GM12875 (cell line): Measurements from ENCODE around the gene CTSZ.

Experiments
- H3K4me3 ChIP-seq: one replicate; pipeline ENCODE4 v1.5.1; 2011; ENCODE audit warnings: low read depth, low read length, control low read depth
- TF ChIP-seq, protein P1 (sequence below): IDR thresholded peaks from 2 replicates; pipeline ENCODE4 v1.5.1; 2011; ENCODE audit warnings: low read depth, mild to moderate bottlenecking, control low read depth, inconsistent platforms, low read length, moderate library complexity, borderline replicate concordance; ENCODE audit not compliant: insufficient read depth

The CTSZ gene

DNA sequence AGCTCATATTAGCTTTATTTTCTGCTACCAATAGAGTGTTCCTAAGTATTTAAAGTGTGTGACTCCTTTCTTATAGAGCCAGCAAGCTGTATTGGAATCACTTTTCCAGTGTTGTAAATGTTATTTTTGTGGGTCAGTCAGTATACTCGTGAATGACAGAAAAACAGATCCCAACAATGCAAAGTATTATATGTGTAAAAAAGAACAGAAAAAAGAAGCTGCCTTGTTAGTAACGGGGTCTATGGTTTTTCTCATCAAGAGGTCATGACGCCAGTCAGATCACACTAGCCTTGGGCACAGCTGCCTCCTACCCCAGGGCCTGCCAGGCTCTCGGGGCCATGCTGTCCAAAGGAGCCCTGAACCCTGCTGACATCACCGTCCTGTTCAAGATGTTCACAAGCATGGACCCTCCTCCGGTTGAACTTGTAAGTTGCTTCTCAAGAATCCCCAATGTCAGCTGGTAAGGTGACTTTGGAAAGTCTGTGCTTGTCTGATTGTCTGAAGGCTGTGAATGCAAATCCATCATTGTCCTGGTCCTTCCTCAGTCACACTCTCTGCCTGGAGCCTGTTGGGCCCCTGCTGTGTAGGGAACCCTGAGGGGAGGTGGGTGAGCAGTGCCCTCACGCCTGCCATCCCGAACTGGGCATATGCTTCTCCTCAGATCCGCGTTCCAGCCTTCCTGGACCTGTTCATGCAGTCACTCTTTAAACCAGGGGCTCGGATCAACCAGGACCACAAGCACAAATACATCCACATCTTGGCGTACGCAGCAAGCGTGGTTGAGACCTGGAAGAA lies 16.2 kb downstream of the CTSZ start:
- TF ChIP-seq, protein P1, sequence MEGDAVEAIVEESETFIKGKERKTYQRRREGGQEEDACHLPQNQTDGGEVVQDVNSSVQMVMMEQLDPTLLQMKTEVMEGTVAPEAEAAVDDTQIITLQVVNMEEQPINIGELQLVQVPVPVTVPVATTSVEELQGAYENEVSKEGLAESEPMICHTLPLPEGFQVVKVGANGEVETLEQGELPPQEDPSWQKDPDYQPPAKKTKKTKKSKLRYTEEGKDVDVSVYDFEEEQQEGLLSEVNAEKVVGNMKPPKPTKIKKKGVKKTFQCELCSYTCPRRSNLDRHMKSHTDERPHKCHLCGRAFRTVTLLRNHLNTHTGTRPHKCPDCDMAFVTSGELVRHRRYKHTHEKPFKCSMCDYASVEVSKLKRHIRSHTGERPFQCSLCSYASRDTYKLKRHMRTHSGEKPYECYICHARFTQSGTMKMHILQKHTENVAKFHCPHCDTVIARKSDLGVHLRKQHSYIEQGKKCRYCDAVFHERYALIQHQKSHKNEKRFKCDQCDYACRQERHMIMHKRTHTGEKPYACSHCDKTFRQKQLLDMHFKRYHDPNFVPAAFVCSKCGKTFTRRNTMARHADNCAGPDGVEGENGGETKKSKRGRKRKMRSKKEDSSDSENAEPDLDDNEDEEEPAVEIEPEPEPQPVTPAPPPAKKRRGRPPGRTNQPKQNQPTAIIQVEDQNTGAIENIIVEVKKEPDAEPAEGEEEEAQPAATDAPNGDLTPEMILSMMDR, result no peak
- no peak overlapping the region for H3K4me3 ChIP-seq

DNA sequence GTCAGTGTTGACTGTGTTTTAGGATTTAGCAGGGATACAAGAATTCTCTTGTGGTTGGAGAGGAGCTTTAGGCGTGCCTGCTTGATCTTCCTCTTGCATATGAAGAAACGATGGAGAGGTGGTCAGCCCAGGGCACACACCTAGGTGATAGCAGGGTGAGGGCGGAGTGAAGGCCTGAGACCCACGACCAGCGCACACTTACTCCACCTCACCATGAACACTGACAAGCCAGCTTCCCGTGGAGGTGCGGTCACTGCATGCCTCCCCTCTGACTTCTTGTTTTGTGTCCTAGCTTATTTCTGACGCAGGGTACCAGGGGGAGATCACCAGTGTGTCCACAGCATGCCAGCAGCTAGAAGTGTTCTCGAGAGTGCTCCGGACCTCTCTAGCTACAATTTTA lies 17.9 kb downstream of the CTSZ start:
- no peak overlapping the region for H3K4me3 ChIP-seq
- TF ChIP-seq, protein P1, result no peak

DNA sequence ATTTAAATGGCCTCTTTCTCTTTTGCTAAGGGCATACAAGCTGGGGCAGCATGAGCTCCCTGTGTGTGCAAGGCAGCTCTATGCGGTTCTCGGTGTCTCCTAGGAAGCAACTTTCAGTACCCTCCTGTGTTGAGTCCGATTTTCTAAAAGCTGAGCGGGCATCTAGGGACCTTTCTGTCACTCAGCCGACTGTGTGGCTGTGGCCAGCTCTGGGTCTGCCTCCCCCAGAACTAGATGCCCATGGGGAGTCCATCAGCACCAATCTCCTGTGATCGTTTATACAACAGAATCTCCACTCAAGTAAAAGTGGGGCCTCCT lies 18.5 kb downstream of the CTSZ start:
- TF ChIP-seq, protein P1, result no peak
- H3K4me3 ChIP-seq, result no peak overlapping the region

DNA sequence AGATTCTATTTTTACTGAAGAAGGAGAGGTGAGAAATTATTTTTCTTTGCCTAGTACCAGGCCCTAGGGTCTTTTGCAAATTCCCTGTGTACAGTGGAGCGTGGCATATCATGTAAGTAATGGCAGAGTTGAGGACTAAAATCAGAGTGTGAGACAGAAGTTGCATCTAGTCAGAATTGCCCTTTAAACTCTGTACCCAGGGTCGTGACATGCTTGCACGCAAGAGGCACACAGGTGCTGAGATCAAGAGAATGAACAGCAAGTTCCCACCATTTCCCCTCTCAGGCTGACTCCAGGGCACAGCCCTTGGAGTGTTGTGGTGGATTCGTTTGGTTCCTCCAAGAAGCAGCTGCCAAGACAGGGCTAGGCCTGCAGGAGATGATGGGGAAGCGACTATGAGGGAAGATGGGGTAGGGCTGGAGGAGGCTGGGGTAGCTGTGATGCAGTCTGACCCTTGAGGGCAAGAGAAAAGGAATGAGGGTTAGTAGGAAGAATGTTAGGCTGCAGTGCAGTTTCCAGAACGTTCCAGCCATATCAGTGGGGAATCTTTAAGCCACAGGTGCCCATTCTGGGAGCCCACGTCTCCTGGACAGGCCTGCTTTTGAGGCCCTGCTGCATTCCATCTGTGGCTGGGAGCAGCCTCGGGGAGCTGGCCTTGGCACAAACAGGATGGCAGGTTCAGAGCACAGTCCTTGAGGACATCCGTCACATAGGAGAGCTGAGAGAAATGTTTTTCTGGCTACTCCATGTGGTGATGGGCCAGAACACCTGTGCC lies 19.1 kb downstream of the CTSZ start:
- H3K4me3 ChIP-seq, result no peak overlapping the region
- TF ChIP-seq, protein P1, result no peak

DNA sequence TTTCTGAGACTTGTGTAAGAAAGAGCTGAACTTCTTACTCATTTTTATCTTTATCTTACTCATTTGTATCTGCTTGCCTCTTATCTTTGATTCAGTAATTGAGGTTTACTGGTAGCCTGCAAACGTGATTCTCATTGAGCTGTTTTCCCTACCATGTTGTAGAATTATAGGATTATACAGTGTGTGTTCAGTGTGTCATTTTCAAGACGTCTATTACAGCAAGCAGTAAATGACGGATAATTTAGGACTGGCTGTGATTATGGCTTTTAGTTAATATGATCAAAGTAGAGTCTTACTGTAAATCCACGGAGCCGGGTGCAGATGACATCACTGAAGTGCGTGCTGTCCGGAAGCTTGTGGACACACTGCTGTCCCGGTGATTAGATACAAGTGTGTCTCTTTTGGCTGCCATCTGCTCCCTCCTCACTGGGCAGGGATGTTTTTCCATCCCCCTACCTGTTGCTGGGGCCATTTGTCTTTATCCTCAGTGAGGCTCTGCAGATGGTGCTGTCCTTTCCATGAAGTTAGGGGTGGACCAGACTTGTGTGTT lies 20.0 kb downstream of the CTSZ start:
- H3K4me3 ChIP-seq, result no peak overlapping the region
- TF ChIP-seq, protein P1, result no peak

DNA sequence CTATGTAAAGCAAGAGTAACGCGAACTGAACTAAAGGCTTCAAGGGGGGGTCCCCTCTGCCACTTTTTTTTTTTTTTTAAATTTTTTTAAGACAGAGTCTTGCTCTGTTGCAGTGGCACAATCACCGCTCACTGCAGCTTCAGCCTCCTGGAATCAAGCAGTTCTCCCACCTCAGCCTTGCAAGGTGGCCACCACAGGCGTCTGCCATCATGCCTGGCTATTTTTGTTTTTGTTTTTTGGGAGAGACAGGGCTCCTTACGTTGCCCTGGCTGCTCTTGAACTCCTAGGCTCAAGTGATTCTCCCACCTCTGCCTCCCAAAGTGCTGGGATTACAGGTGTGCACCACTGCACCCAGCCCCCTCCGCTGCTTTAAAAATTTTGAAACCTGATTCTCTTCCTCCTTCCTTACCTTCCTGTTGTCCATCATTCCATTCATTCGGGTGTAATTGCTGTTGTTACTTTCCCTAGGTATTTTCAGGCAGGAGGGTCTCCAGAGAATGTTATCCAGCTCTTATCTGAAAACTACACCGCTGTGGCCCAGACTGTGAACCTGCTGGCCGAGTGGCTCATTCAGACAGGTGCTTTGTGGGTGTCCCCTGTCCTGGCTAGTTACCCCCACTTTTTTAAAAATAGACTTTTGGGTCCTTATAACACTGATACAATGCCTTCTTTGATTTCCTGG lies 20.6 kb downstream of the CTSZ start:
- TF ChIP-seq, protein P1, result no peak

More for the DNA sequence above, 20.6 kb downstream of the CTSZ start:
- H3K4me3 ChIP-seq, result no peak overlapping the region
